Fibroblast of the aortic adventitia (primary cell): ENCODE results near the gene BCAS3. TPM values are rescaled to one million over a fixed set of nuclear protein-coding genes. Genes with fewer than 3 reads are reported as not detected.
A peak's percentile ranks its signal among the peaks of the same experiment; 100 is the strongest.

ENCODE experiments used
- DNase-seq: peaks from one replicate; pipeline ENCODE4 v3.0.0-alpha.2; 2010; ENCODE audit warnings: low read depth
- H3K4me3 ChIP-seq: 2 replicates; pipeline ENCODE4 v1.5.1; 2011; ENCODE audit warnings: low read depth, mild to moderate bottlenecking, control low read depth, low read length, moderate library complexity
- total RNA-seq: library from RNA; depleted of rRNA; stranded (reverse); fragments of >200 nt; gene quantifications from 2 replicates; pipeline ENCODE4 v1.2.3, GENCODE V29; 2012; ENCODE audit warnings: low replicate concordance
- TF ChIP-seq, protein P1 (sequence below): IDR thresholded peaks from 2 replicates; pipeline ENCODE4 v1.5.1; 2011; ENCODE audit warnings: mild to moderate bottlenecking, low read length, control low read depth, inconsistent platforms; ENCODE audit not compliant: insufficient read depth

The BCAS3 gene
- total RNA-seq, 1 donor = 29.6 TPM

DNA sequence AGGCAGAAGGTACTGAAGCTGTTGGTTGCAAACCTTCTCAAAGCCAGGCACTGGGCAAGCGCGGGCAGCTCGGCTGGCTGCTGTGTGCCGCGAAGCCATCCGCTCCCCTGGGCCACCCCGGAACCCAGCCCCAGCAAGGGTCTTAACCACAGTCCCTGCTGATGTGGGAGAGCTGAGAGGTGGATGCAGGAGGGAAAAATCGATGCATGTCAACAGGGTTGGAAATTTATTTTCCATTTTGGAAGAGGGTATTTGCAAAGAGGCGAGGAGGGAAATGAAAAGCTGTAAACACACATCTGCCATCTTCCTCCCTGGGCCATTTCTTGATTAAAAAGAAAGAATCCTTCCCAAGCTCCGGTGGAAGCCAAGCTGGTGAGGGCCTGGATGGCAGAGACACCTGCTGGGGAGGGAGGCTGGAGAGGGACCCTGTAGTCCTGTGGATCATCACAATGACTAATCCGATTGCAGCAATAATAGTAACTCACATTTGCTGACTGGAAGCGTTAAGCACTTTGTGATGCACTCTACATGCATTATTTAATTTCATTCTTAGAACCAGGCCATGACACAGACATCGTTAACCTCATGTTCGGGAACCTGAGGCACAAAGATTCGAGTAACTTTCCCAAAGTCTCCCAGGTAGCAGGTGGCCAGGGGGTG, 708.1 kb downstream of the BCAS3 start:
- TF ChIP-seq, protein P1, sequence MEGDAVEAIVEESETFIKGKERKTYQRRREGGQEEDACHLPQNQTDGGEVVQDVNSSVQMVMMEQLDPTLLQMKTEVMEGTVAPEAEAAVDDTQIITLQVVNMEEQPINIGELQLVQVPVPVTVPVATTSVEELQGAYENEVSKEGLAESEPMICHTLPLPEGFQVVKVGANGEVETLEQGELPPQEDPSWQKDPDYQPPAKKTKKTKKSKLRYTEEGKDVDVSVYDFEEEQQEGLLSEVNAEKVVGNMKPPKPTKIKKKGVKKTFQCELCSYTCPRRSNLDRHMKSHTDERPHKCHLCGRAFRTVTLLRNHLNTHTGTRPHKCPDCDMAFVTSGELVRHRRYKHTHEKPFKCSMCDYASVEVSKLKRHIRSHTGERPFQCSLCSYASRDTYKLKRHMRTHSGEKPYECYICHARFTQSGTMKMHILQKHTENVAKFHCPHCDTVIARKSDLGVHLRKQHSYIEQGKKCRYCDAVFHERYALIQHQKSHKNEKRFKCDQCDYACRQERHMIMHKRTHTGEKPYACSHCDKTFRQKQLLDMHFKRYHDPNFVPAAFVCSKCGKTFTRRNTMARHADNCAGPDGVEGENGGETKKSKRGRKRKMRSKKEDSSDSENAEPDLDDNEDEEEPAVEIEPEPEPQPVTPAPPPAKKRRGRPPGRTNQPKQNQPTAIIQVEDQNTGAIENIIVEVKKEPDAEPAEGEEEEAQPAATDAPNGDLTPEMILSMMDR = no peak
- no peak for DNase-seq
- H3K4me3 ChIP-seq = no peak overlapping the region

DNA sequence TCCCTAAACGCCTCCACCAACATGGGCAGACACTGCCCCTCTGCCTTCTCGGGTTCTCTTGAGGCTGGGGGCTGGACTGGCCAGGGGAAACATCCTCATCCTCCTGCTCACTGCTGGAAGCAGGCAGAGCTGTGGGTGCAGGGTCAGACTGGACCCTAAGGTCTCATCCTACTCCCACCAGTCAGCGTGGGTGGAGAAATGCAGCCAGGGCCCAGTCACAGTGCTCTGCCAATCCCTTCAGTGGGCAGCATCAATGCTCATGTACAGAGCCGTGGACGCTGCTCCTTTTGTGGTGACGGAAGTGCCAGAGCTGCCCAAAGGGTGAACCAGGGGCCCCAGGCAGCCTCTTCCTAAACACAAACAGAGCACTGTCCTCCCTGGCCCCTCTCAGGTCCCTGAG, 708.6 kb downstream of the BCAS3 start:
- TF ChIP-seq, protein P1 = no peak
- H3K4me3 ChIP-seq = no peak overlapping the region
- DNase-seq = no peak

DNA sequence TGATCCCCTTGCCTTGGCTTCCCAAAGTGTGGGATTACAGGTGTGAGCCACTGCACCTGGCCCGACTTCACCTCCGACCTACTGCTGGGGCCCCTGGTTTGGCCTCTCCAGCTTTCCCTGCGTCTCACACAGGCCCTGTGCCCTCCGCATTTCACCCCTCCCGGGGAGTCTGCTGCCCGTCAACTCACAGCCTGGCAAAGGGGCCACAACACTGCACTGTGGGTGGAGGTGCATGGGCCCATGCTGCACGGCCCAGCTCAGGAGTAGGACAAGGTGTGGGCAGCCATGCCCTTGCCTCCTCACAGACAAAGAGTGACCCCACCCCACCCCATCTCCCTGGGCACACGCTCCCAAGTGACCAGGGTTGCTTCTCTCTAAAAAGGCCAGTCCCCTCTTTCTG, 709.4 kb downstream of the BCAS3 start:
- no peak overlapping the region for H3K4me3 ChIP-seq
- no peak for DNase-seq
- TF ChIP-seq, protein P1 = no peak

DNA sequence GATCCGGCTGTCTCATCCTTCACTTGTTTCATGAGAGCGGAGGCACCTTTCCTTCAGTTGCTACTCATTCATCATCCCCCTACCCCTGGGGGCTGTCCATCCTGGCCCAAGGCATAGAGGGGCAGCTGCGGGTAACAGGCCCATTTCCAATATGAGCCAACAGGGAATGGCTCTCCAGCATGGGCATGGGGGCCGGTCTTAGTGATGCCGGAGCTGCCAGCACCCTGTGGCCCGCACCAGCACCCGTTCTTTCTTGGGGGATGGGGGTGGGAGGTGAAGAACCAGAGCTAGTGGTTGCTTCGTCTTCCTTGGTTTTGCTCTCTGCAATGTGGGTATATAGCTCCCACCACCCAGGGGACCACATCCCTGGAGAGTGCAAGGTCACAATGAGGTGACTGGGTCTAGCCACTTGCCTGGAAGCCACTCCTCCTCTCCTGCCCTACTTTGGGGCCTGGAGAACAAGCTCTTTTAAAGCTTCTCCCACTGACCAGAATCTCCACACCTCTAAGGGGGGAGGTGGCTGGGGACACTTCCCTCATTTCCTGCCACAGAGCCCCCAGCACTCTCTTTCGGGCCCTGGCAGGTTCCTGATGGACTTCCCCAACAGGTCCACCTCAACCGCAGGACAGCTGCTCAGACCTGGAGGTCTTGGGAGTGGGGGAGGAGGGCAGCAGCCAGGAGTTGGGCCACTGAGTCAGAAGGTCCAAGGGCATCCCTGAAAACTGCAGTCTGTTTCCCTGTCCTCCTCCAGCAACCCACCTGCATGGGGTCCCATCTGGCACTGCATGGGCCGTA, 710.1 kb downstream of the BCAS3 start:
- DNase-seq = no peak
- TF ChIP-seq, protein P1 = no peak
- no peak overlapping the region for H3K4me3 ChIP-seq

DNA sequence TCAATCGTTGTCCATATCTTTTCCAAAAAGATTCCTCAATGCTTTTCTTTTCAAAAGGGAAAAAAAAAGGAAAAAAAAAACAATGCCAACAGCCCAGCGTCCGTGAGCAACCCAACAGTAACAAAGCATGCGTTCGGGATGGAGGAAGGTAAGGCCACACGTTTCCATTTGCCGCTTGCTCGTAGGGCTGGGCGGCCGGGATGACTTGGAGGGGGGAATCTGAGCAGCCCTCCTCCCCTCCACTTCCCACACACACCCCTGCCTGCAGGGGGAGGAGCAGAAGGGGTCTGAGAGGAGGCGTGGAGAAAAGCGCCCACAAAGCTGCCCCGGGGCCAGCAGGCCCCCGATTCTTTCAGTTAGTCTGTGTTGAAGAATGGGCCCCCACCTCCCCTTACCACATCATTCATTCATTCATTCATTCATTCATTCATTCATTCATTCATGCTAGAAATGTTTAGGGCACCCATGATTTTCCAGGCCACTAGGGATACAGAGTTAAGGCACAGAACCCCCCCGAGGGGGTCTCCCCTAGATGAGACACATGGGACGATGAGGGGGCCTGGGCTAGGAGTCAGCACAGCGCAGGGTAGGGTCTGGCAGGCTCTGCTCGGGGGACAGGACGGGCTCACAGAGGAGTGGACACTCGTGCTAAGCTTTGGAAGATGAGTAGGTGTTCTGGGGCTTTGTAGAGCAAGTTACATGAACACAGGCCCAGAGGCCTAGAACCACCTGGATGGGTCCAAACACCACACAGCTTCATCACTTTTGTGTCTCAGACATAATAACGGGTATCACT, 711.1 kb downstream of the BCAS3 start:
- TF ChIP-seq, protein P1 = no peak
- H3K4me3 ChIP-seq = no peak overlapping the region
- DNase-seq = no peak

DNA sequence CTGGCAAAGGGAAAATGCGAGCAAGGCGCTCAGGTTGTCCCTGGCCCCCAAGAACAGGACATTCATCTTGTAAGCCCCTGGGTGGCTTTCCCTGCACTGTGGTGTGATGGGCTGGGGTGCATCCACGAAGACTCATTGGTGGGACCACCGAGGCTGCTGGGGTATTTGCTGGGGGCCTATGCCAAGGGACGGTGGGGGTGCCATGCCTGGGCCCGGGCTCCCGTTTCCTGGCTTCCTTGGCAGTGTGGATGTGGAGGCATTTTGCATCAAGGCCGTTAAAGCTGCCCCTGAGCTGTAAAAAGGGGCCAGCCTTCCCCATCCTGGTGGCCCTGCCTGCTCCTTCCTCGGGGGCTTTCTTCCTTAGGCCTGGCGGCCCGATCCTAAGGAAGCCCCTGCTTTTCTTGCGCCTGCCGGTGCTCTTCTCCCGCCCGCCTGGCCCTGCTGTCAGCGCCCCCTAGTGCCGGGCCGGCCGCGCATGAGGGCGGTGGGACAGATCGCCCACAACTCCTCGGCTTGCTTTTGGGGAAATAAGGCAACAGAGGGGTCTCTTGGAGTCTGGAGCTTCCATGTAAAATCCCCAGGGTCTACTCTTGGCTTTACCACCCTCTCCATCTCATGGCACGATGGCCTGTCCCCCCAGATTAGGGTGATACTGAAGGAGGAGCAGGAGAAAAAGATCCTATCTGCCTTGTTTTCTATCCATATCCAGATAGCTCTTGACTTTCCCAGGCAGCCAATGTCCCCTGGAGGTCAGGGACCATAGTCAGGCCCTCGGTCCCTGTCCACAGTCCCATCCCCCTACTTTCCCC, 712.2 kb downstream of the BCAS3 start:
- peak; percentile 41 for DNase-seq
- no peak overlapping the region for H3K4me3 ChIP-seq
- TF ChIP-seq, protein P1 = peak; percentile 98
